T-helper 2 cell treated with Interferon-gamma antibody and Interleukin-4, amounts not matched to agents 5 μg/mL and 100 μg/mL, for 36 hours (primary cell): ENCODE results near the gene ADCY4.

Experiments used
- DNase-seq: peaks from one replicate; pipeline ENCODE4 v3.0.0; 2021; ENCODE audit warnings: low spot score
- H3K27ac Mint-ChIP-seq: one replicate; pipeline ENCODE4 v1.8.0; 2021; ENCODE audit warnings: mild to moderate bottlenecking, mixed read lengths
- H3K27me3 Mint-ChIP-seq: one replicate; pipeline ENCODE4 v1.8.0; 2021; ENCODE audit warnings: low read depth, mixed read lengths
- H3K36me3 Mint-ChIP-seq: one replicate; pipeline ENCODE4 v1.8.0; 2021; ENCODE audit warnings: low read depth, mixed read lengths
- H3K4me1 Mint-ChIP-seq: one replicate; pipeline ENCODE4 v1.8.0; 2021; ENCODE audit warnings: low read depth, mixed read lengths
- H3K4me3 Mint-ChIP-seq: one replicate; pipeline ENCODE4 v1.8.0; 2022; ENCODE audit warnings: mild to moderate bottlenecking, moderate library complexity, mixed read lengths
- H3K9me3 Mint-ChIP-seq: one replicate; pipeline ENCODE4 v1.8.0; 2021; ENCODE audit warnings: mixed read lengths

Gene ADCY4

GRCh38 chr14:24283796-24284460, 50.9 kb downstream of the ADCY4 start:
- Mint-ChIP-seq H3K27ac (no peak overlapping the region), H3K9me3 (no peaks in the 10 kb centered on the region), H3K4me1 (peaks cover 9% of the 10 kb centered on the region), H3K27me3 (peaks cover 4% of the 10 kb centered on the region), H3K36me3 (peaks cover 1% of the 10 kb centered on the region), H3K4me3 (no peak overlapping the region)
- DNase-seq, result no peak

GRCh38 chr14:24282736-24283135, 52.1 kb downstream of the ADCY4 start:
- H3K4me1 Mint-ChIP-seq, result peaks cover 17% of the 10 kb centered on the region
- H3K27ac Mint-ChIP-seq, result no peak overlapping the region
- no peak for DNase-seq
- H3K9me3 Mint-ChIP-seq, result no peaks in the 10 kb centered on the region
- peaks cover 2% of the 10 kb centered on the region for H3K27me3 Mint-ChIP-seq
- H3K36me3 Mint-ChIP-seq, result peaks cover 3% of the 10 kb centered on the region
- H3K4me3 Mint-ChIP-seq, result no peak overlapping the region

- DNase-seq, result no peak
- no peaks in the 10 kb centered on the region for H3K9me3 Mint-ChIP-seq
- no peak overlapping the region for H3K27ac Mint-ChIP-seq
- no peak overlapping the region for H3K4me3 Mint-ChIP-seq
- H3K36me3 Mint-ChIP-seq, result peaks cover 3% of the 10 kb centered on the region
- peaks cover 2% of the 10 kb centered on the region for H3K27me3 Mint-ChIP-seq
- peaks cover 20% of the 10 kb centered on the region for H3K4me1 Mint-ChIP-seq
Observed at GRCh38 chr14:24281636-24282035, 53.2 kb downstream of the ADCY4 start.

GRCh38 chr14:24280797-24281460, 53.9 kb downstream of the ADCY4 start:
- H3K9me3 Mint-ChIP-seq, result no peaks in the 10 kb centered on the region
- peaks cover 20% of the 10 kb centered on the region for H3K4me1 Mint-ChIP-seq
- no peak for DNase-seq
- peaks cover 2% of the 10 kb centered on the region for H3K27me3 Mint-ChIP-seq
- H3K27ac Mint-ChIP-seq, result no peak overlapping the region
- peaks cover 3% of the 10 kb centered on the region for H3K36me3 Mint-ChIP-seq
- no peak overlapping the region for H3K4me3 Mint-ChIP-seq

- peaks cover 2% of the 10 kb centered on the region for H3K27me3 Mint-ChIP-seq
- no peak overlapping the region for H3K4me3 Mint-ChIP-seq
- peaks cover 3% of the 10 kb centered on the region for H3K36me3 Mint-ChIP-seq
- peaks cover 23% of the 10 kb centered on the region for H3K4me1 Mint-ChIP-seq
- H3K9me3 Mint-ChIP-seq, result no peaks in the 10 kb centered on the region
- peak; percentile 31 for DNase-seq
- no peak overlapping the region for H3K27ac Mint-ChIP-seq
Observed at GRCh38 chr14:24279301-24280186, 55.3 kb downstream of the ADCY4 start.

- H3K36me3 Mint-ChIP-seq, result peaks cover 3% of the 10 kb centered on the region
- no peak overlapping the region for H3K4me3 Mint-ChIP-seq
- H3K27ac Mint-ChIP-seq, result no peak overlapping the region
- H3K27me3 Mint-ChIP-seq, result no peaks in the 10 kb centered on the region
- no peaks in the 10 kb centered on the region for H3K9me3 Mint-ChIP-seq
- DNase-seq, result no peak
- peaks cover 32% of the 10 kb centered on the region for H3K4me1 Mint-ChIP-seq
Observed at GRCh38 chr14:24278424-24278823, 56.4 kb downstream of the ADCY4 start.

GRCh38 chr14:24277606-24278321, 57.1 kb downstream of the ADCY4 start:
- Mint-ChIP-seq H3K27me3 (no peaks in the 10 kb centered on the region), H3K4me1 (peaks cover 37% of the 10 kb centered on the region), H3K36me3 (peaks cover 3% of the 10 kb centered on the region), H3K9me3 (no peaks in the 10 kb centered on the region), H3K4me3 (no peak overlapping the region), H3K27ac (peak overlapping the region; percentile 11)
- no peak for DNase-seq

GRCh38 chr14:24277071-24277470, 57.8 kb downstream of the ADCY4 start:
- Mint-ChIP-seq H3K4me3 (no peak overlapping the region), H3K4me1 (peaks cover 44% of the 10 kb centered on the region), H3K36me3 (peaks cover 3% of the 10 kb centered on the region), H3K27me3 (no peaks in the 10 kb centered on the region), H3K9me3 (no peaks in the 10 kb centered on the region), H3K27ac (peak overlapping the region; percentile 49)
- no peak for DNase-seq

GRCh38 chr14:24274101-24274543, 60.7 kb downstream of the ADCY4 start:
- peak; percentile 65 for DNase-seq
- no peaks in the 10 kb centered on the region for H3K27me3 Mint-ChIP-seq
- H3K27ac Mint-ChIP-seq, result peak overlapping the region; percentile 71
- H3K9me3 Mint-ChIP-seq, result no peaks in the 10 kb centered on the region
- peak overlapping the region; percentile 8 for H3K4me3 Mint-ChIP-seq
- H3K36me3 Mint-ChIP-seq, result peaks cover 9% of the 10 kb centered on the region
- H3K4me1 Mint-ChIP-seq, result peaks cover 52% of the 10 kb centered on the region

- H3K27me3 Mint-ChIP-seq, result no peaks in the 10 kb centered on the region
- H3K9me3 Mint-ChIP-seq, result no peaks in the 10 kb centered on the region
- peaks cover 14% of the 10 kb centered on the region for H3K36me3 Mint-ChIP-seq
- H3K27ac Mint-ChIP-seq, result no peak overlapping the region
- peaks cover 47% of the 10 kb centered on the region for H3K4me1 Mint-ChIP-seq
- peak overlapping the region; percentile 22 for H3K4me3 Mint-ChIP-seq
- DNase-seq, result no peak
Observed at GRCh38 chr14:24273422-24273998, 61.4 kb downstream of the ADCY4 start.

GRCh38 chr14:24272467-24272866, 62.4 kb downstream of the ADCY4 start:
- Mint-ChIP-seq H3K27ac (peak overlapping the region; percentile 88), H3K27me3 (no peaks in the 10 kb centered on the region), H3K4me3 (peak overlapping the region; percentile 79), H3K36me3 (peaks cover 11% of the 10 kb centered on the region), H3K4me1 (peaks cover 43% of the 10 kb centered on the region), H3K9me3 (no peaks in the 10 kb centered on the region)
- no peak for DNase-seq

- Mint-ChIP-seq H3K36me3 (peaks cover 17% of the 10 kb centered on the region), H3K4me3 (peak overlapping the region; percentile 79), H3K9me3 (no peaks in the 10 kb centered on the region), H3K4me1 (peaks cover 42% of the 10 kb centered on the region), H3K27ac (peak overlapping the region; percentile 88), H3K27me3 (no peaks in the 10 kb centered on the region)
- no peak for DNase-seq
Observed at GRCh38 chr14:24271834-24272263, 63.0 kb downstream of the ADCY4 start.

- H3K9me3 Mint-ChIP-seq, result no peaks in the 10 kb centered on the region
- peaks cover 22% of the 10 kb centered on the region for H3K36me3 Mint-ChIP-seq
- H3K27me3 Mint-ChIP-seq, result no peaks in the 10 kb centered on the region
- H3K4me3 Mint-ChIP-seq, result peak within 1 kb of the TSS; percentile 93
- peak; percentile 85 for DNase-seq
- H3K27ac Mint-ChIP-seq, result peak within 1 kb of the TSS; percentile 88
- peaks cover 42% of the 10 kb centered on the region for H3K4me1 Mint-ChIP-seq
Observed at GRCh38 chr14:24271134-24271833, 63.6 kb downstream of the ADCY4 start, which contains the start of gene RABGGTA. Gene RABGGTA (minus strand): TSS chr14:24271597. CDS start chr14:24271115, 482 bp downstream.
